Liver (tissue), 9 donors: Measurements from ENCODE around the gene CELF1. TPM values are rescaled to one million over a fixed set of nuclear protein-coding genes. Genes with fewer than 3 reads are reported as not detected.

Source experiments
- DNase-seq: peaks from one replicate; pipeline ENCODE4 v3.0.0-alpha.2; 2017; ENCODE audit warnings: low spot score
- H3K27ac ChIP-seq, 2 donors: one replicate each; pipeline ENCODE4 v1.7.0; 2013; ENCODE audit warnings: inconsistent platforms in 2 of 2, low read length in 2 of 2, control low read depth in 1 of 2, low read depth in 1 of 2, mild to moderate bottlenecking in 1 of 2
- H3K27me3 ChIP-seq, 4 donors: one replicate each; pipeline versions ENCODE4 v1.6.1 to v1.7.0; 2013; ENCODE audit warnings: low read length in 3 of 4, inconsistent platforms in 1 of 4, mild to moderate bottlenecking in 1 of 4, moderate library complexity in 1 of 4; ENCODE audit not compliant: control insufficient read depth in 4 of 4, insufficient read depth in 4 of 4
- H3K36me3 ChIP-seq, 4 donors: one replicate each; pipeline versions ENCODE4 v1.6.1 to v1.7.0; 2013; ENCODE audit warnings: low read length in 3 of 4, mild to moderate bottlenecking in 3 of 4, low read depth in 1 of 4, moderate library complexity in 1 of 4; ENCODE audit not compliant: control insufficient read depth in 4 of 4, insufficient read depth in 3 of 4
- H3K4me1 ChIP-seq, 4 donors: one replicate each; pipeline versions ENCODE4 v1.6.1 to v1.7.0; 2013; ENCODE audit warnings: low read length in 3 of 4, mild to moderate bottlenecking in 3 of 4, moderate library complexity in 1 of 4; ENCODE audit not compliant: control insufficient read depth in 4 of 4, insufficient read depth in 4 of 4
- H3K4me3 ChIP-seq, 3 donors: one replicate each; pipeline versions ENCODE4 v1.6.1 to v1.7.0; 2013; ENCODE audit warnings: low read length in 3 of 3, control low read depth in 1 of 3, low read depth in 1 of 3, mild to moderate bottlenecking in 1 of 3
- H3K9ac ChIP-seq, 2 donors: one replicate each; pipeline ENCODE4 v1.7.0; 2013; ENCODE audit warnings: low read length in 2 of 2, mild to moderate bottlenecking in 2 of 2, moderate library complexity in 2 of 2, control low read depth in 1 of 2, low read depth in 1 of 2
- H3K9me3 ChIP-seq, 4 donors: one replicate each; pipeline versions ENCODE4 v1.6.1 to v1.7.0; 2013; ENCODE audit warnings: low read length in 3 of 4; ENCODE audit not compliant: control insufficient read depth in 4 of 4
- ATF3 ChIP-seq: IDR thresholded peaks from 2 replicates; pipeline ENCODE4 v1.6.1; 2016; ENCODE audit warnings: antibody characterized with exemption
- CTCF ChIP-seq: fragments of 150-350 bp; IDR thresholded peaks from 2 replicates; pipeline ENCODE4 v1.5.1; 2017; ENCODE audit warnings: improper control_type of control experiment, low read depth, low read length; ENCODE audit not compliant: missing input control
- FOXA1 ChIP-seq: IDR thresholded peaks from 2 replicates; pipeline ENCODE4 v1.6.1; 2016; ENCODE audit warnings: antibody characterized with exemption
- FOXA2 ChIP-seq: IDR thresholded peaks from 2 replicates; pipeline ENCODE4 v1.6.1; 2016; ENCODE audit warnings: antibody characterized with exemption
- GABPA ChIP-seq, 2 donors: IDR thresholded peaks in 1 of 2; conservative IDR thresholded peaks in 1 of 2; 2 replicates each; pipeline ENCODE4 v1.6.1; 2016; ENCODE audit warnings: antibody characterized with exemption in 2 of 2, mild to moderate bottlenecking in 1 of 2, moderate library complexity in 1 of 2
- HNF4A ChIP-seq, 2 donors: conservative IDR thresholded peaks; 2 replicates each; pipeline ENCODE4 v1.6.1; 2016; ENCODE audit warnings: antibody characterized with exemption in 2 of 2, mild to moderate bottlenecking in 2 of 2
- HNF4G ChIP-seq: IDR thresholded peaks from 2 replicates; pipeline ENCODE4 v1.6.1; 2016; ENCODE audit warnings: antibody characterized with exemption
- JUND ChIP-seq, 2 donors: IDR thresholded peaks; 2 replicates each; pipeline ENCODE4 v1.6.1; 2016; ENCODE audit warnings: antibody characterized with exemption in 2 of 2
- MAX ChIP-seq: IDR thresholded peaks from 2 replicates; pipeline ENCODE4 v1.6.1; 2016; ENCODE audit warnings: antibody characterized with exemption
- NR2F2 ChIP-seq: IDR thresholded peaks from 2 replicates; pipeline ENCODE4 v1.6.1; 2016; ENCODE audit warnings: antibody characterized with exemption
- REST ChIP-seq: IDR thresholded peaks from 2 replicates; pipeline ENCODE4 v1.6.1; 2016; ENCODE audit warnings: antibody characterized with exemption, mild to moderate bottlenecking
- RXRA ChIP-seq, 2 donors: IDR thresholded peaks; 2 replicates each; pipeline ENCODE4 v1.6.1; 2017 to 2018; ENCODE audit warnings: antibody characterized with exemption in 2 of 2, mild to moderate bottlenecking in 1 of 2
- SP1 ChIP-seq: IDR thresholded peaks from 2 replicates; pipeline ENCODE4 v1.6.1; 2018; ENCODE audit warnings: antibody characterized with exemption, mild to moderate bottlenecking
- YY1 ChIP-seq: IDR thresholded peaks from 2 replicates; pipeline ENCODE4 v1.6.1; 2016; ENCODE audit warnings: antibody characterized with exemption, mild to moderate bottlenecking
- ZBTB33 ChIP-seq: IDR thresholded peaks from 2 replicates; pipeline ENCODE4 v1.6.1; 2016; ENCODE audit warnings: antibody characterized with exemption
- WGBS: extraction: QIAGEN DNeasy Blood & Tissue Kit; methylation state at CpG from one replicate; pipeline ENCODE4 v1.1.7; 2013; 5-methylcytosine and 5-hydroxymethylcytosine counted together
- polyA plus RNA-seq, 2 donors: library from polyadenylated mRNA; stranded (reverse) in 1 of 2; unstranded in 1 of 2; fragments of 200-250 nt in 1 of 2; fragments of >200 nt in 1 of 2; fragmentation: Nextera tagmentation in 1 of 2; extraction: Ambion mirVana in 1 of 2; gene quantifications; one replicate each; pipeline versions ENCODE4 v1.2.1 to v1.2.3, GENCODE V29; 2013 to 2015
- total RNA-seq, 2 donors: library from RNA; depleted of rRNA; stranded (reverse); fragments of >200 nt; gene quantifications; one replicate each; pipeline ENCODE4 v1.2.3, GENCODE V29; 2014
- donor health status: healthy.
- donor health status: healthy.
- donor health status: healthy.
- donor health status: healthy.
- donor health status: healthy.

Gene CELF1
- total and polyA plus RNA-seq, 4 donors = 23.5 to 139 (median 60.3) TPM

GRCh38 chr11:47496808-47497207, 56.1 kb downstream of the CELF1 start:
- Histone ChIP-seq H3K4me1 (peaks cover 12 to 63% (median 57%) of the 10 kb centered on the region in 4 donors), H3K9ac (no peak overlapping the region), H3K27ac (peak overlapping the region; percentile 39 to 69), H3K36me3 (peaks cover 0 to 6% (median 3%) of the 10 kb centered on the region in 4 donors), H3K9me3 (no peaks in the 10 kb centered on the region), H3K4me3 (no peak overlapping the region), H3K27me3 (no peaks in the 10 kb centered on the region)
- DNase-seq = no peak
- TF ChIP-seq REST (no peak), HNF4A (conservative IDR thresholded peaks at IDR 0.05) (no peak), FOXA2 (no peak), GABPA (IDR thresholded peaks at IDR 0.05 in 1 of 2, conservative IDR thresholded peaks at IDR 0.05 in 1 of 2) (no peak), ATF3 (no peak), YY1 (no peak), RXRA (IDR thresholded peaks at IDR 0.05) (no peak), MAX (no peak), FOXA1 (no peak), CTCF (no peak), ZBTB33 (no peak), HNF4G (no peak), NR2F2 (no peak), SP1 (no peak)

GRCh38 chr11:47495856-47496217, 57.1 kb downstream of the CELF1 start:
- TF ChIP-seq GABPA (IDR thresholded peaks at IDR 0.05 in 1 of 2, conservative IDR thresholded peaks at IDR 0.05 in 1 of 2) (no peak), HNF4A (conservative IDR thresholded peaks at IDR 0.05) (no peak), CTCF (no peak), JUND (IDR thresholded peaks at IDR 0.05) (no peak)
- peaks cover 10 to 55% (median 51%) of the 10 kb centered on the region in 4 donors for H3K4me1 ChIP-seq
- 57% methylated on average over 1 of the region's 1 CpG for WGBS

More at GRCh38 chr11:47495856-47496217, 57.1 kb downstream of the CELF1 start:
- DNase-seq = no peak
- no peaks in the 10 kb centered on the region for H3K9me3 ChIP-seq
- H3K27ac ChIP-seq = no peak overlapping the region
- no peak overlapping the region for H3K4me3 ChIP-seq
- no peaks in the 10 kb centered on the region for H3K27me3 ChIP-seq
- peak overlapping the region in 1 of 2 donors; percentile 11 for H3K9ac ChIP-seq
- peaks cover 0 to 6% (median 3%) of the 10 kb centered on the region in 4 donors for H3K36me3 ChIP-seq
